ENCODE results near the gene INSL6.
A peak's percentile ranks its signal among the peaks of the same experiment; 100 is the strongest.
"Not testable (repeated sequence)": the region's sequence is repeated elsewhere in the genome, so short reads cannot be mapped to it uniquely, and the experiment has no call there.

INSL6 gene, protein sequence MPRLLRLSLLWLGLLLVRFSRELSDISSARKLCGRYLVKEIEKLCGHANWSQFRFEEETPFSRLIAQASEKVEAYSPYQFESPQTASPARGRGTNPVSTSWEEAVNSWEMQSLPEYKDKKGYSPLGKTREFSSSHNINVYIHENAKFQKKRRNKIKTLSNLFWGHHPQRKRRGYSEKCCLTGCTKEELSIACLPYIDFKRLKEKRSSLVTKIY

DNA sequence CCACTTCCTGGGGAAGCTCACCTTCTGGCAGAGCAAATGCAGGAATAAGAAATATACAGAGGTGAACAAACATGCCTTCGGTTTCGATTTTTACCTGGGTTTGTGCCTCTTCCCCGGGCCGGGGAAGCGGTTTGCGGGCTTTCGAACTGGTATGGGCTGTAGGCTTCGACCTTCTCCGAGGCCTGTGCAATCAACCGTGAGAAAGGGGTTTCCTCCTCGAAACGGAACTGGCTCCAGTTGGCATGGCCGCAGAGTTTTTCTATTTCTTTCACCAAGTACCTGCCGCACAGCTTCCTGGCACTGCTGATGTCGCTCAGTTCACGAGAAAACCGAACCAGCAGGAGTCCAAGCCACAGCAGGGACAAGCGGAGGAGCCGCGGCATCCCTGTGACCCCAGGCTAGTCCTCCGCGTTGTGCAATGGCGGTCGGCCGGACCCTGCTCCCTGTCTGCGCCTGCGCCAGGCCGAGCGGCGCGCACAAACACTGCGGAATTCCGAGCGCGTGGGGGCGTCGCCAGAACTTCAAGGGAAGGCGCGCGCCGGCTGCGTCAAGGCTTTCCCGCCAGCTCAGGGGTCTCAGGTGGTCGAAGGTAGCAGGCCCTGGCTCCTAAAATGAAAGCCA lies at the start of gene INSL6:
Gene INSL6, minus strand, starts transcription at position 420 of the 621 bp plus-strand sequence. Its CDS starts 37 bp downstream, at position 383.
- no peak for DNase-seq

DNA sequence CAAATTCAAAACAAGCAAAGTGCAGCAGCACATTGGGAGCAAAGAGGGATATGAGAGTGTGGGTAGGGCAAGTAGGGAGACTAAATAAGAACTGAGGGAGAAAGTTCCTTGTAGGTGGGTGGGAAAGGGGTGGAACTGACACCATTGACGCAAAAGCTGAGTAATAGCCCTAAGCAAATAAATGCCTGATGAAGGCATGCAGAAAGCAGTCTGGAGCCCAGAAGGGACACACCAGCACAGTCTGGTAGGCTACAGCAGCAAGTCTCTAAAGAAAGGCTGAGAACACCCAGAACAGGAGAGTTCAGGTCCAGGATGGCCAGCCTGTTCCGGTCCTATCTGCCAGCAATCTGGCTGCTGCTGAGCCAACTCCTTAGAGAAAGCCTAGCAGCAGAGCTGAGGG lies 45.8 kb upstream of the INSL6 start, which contains the start of gene INSL4:
Gene INSL4, plus strand, starts transcription at position 208 of the 400 bp plus-strand sequence. Its CDS starts 105 bp downstream, at position 313.
- DNase-seq: no peak

DNA sequence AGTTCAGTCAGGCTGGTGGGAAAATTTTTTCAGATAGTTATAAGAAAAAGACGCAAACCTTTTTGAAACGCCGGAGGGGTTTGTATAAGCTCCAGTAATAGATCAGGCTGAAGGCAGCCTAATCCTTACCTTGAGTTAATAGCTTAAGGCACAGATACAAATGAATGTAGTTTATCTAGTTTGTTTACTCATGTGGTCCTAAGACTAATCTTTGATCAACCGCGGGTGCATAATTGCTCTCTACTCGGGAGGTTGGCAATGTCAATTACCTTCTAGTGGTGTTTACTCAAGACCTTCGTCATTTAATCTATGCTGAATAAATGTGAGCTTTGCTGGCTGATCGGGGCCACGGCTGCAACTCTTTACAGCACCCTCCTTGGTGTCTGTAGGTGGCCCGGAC lies 45.1 kb upstream of the INSL6 start:
- no peak for DNase-seq

DNA sequence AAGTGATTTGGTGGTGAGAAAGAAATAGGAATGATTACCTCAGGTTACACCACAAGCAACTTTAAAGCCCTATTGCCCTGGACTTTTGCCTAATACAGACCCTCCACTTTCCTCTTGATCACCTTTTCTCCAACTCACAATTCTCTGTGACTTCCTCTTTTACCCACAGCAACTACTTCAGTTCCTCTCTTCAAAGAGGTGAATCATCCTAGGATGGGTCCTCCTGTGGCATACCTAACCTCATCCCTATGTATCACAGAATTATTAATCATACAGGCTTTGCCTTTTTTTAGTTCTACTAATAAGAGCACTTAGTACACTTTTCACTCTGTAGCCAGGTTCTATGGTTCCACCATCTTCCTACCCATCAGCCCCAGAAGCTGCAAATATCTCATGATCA lies 19.6 kb upstream of the INSL6 start:
- DNase-seq: no peak

DNA sequence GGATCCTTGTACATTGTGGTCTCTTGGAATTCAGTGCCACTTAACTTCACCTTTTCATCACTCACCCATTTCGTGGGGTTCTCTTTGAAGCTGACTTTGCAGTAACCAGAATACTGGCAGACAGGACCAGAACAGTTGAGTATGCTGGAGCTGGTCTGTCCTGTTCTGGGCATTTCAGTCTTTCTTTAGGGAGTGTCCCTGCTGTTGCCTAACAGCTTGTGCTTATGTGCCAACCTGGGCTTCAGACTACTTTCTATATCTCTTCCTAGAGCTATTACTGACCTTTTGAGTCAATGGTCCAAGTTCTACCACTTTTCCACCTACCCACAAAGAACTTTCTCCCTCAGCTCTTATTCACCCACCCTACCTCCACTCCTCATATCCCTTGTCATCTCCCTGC lies 10.0 kb upstream of the INSL6 start:
- no peak for DNase-seq

DNA sequence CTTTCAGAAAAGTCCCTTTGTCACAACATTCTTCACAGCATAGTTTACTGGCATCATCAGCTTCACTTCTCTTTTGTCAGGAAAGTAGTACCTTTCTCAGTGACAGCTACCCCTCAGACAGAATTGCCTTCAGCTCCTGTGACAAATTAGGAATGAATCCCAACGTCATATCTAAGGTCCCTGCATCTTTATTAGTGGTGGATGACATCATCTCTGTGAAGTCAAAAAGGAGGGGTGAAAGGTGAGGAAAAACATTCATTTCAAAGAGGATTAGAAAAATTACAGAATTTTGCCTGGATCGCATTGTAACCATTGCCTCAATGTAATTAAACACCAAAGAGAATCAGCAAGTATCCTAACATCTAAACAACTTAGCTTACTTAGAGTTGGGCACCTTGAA lies 7.9 kb upstream of the INSL6 start:
- no peak for DNase-seq

DNA sequence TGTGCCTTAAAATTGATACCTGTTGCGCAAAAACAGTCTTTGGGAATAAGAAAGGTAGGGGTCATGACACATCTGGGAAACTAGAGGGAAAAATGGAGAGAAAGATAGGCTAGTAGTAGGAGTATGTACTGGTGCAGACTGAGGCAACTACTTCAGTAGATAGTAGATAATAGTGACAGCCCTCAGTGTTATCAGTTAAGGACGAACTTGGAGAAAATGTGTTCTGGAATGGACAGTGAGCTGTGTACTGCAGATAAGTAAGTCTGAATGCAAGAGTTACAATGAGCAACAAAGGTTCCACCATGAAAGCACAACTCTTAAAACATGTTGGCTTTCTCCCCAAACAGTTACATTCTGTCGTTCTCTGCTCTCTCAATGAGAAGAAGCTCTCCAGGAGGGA lies 6.5 kb upstream of the INSL6 start:
- no peak for DNase-seq

DNA sequence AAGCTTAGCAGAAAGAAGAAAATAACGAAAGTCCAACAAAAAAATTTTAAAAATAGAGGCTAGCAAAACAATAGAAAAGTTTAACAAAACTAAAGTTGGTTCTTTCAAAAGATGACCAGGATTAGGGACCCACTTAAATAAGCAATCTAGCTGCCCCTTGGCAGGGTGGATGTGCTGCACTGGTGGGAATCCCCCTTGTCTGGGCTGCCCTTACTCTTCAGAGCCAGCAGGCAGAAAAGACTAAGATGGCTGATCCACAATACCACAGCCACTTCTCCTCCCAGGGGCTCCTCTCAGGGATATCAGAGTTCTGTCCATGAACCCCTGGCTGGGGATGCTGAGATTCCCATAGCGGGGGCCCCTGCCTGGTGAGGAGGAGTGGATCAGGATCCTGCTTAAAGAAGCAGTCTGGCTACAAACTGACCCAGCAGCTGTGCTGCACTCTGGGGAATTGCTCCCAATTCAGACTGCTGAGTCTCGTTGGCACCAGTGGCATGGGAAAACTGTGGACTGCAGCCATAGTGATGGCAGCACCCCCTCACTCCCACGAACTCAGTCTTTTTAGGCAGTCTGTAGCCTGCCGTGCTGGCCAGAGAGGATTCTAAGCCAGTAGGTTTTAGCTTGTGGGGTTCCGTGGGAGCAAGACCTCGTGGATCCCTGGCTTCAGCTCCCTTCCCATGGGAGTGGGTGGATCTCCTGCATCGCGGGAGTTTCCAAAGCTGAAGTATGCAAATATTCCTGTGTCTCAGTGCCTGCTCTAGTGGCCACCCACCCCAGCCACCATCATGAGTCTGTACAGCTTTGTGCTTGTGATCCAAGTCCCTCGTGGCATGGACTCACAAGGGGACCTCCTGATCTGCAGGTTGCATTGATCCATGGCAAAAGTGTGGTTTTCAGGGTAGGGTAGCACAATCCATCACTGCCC lies 2.9 kb upstream of the INSL6 start:
- DNase-seq: no peak

DNA sequence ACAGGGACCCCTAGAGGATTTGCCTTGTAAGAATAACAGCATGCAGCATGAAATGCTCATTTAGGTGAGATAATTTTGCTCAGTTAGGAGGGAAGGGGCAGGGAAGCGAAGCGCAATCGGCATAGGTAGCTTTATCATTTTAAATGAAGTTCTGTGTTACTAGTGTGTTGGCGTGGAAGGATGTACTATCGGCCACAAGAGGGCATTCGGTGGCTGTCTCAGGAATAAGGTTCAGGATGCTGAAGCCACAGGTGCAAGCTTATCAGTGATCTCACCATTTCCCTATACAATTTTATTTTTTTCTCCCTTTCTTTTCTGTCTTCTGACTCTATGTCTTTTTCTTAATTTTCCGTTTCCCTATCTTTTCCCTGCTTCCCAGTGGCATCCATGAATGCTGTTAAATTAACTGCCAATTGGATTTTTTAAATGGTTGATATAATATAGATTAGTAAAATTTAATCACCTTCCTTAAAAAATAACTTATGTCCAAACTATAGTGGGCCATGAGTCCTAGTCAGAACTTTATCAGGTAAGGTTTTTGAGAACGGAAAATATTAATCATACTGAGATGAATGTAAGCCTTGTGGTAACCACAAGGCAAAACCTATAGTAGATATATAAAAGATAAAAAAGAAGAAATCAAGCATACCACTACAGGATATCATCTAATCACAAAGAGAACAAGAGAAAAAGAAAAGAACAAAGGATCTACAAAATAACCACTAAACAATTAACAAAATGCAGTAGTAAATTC lies 1.2 kb upstream of the INSL6 start:
- DNase-seq: peak; percentile 19 to 30

DNA sequence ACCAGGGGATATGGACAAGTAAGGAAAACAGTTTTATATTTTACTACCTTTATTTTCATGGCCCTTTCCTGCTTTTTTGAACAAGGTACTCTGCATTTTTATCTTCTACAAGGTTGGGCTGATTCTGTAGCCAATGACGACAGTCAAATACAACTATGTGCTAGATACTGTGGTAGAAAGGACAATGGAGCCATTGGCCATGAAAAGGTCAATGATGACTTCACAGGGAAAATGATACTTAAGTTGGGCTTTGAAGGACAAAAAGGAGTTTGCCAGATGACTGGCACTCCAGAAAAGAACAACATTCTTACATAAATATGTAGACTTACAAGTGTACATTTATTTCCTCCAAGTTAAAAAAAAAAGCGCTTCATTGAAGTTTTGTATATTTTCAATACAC lies 663 bp downstream of the INSL6 start:
- DNase-seq: no peak

DNA sequence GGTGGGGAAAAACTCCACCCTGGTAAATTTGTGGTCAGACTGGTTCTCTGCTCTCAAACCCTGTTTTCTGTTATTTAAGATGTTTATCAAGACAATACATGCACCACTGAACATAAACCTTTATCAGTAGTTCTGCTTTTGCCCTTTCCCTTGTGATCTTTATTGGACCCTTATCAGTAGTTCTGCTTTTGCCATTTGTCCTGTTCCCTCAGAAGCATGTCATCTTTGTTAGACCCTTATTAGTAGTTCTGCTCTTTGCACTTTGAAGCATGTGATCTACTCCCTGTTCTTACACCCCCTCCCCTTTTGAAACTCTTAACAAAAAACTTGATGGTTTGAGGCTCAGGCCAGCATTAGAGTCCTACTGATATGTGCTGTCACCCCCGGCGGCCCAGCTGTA lies 4.8 kb downstream of the INSL6 start:
- not testable (repeated sequence) for DNase-seq

DNA sequence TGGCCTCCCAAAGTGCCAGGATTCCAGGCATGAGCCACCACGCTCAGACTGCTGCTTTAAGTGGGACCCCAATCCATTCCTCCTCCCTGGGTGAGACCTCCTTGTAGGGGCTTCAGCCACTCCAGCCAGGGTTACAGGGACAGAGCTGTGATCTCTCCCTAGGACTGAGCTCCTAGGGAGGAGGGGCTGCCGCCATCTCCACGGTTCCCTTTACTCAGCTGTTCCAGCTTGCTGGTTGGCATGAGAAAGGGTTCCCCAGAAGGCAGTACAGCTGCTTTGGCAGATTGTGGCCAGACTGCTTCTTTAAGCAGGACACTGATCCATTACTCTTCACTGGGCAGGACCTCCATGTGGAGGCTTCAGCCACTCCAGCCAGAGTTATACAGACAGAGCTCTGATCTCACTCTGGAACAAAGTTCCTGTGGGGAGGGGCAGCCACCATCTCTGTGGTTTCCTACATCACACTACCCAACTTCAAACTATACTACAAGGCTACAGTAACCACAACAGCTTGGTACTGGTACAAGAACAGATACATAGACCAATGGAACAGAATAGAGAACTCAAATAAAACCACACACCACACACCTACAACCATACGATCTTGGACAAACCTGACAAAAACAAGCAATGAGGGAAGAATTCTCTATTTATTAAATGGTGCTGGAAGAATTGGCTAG lies 7.2 kb downstream of the INSL6 start:
- DNase-seq: no peak

DNA sequence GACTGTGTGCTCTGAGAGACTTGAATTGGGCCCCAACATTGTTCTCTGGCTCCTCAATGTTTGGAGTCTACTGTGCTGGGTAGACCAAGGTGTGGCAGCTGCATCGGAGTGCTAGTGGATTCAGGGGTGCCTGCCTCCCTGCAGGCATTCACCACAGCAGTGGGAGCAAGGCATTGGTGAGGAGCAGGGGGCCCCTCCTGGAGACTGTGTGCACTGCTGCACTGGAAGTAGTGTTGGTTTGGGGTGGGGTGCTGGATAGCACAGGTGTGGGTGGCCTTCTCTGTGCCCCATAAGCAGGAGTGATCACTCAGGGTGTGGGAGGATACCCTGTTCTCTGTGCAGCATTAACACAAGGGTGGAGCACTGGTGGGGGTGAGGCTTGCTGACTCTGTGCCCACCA lies 39.2 kb downstream of the INSL6 start:
- DNase-seq: no peak

DNA sequence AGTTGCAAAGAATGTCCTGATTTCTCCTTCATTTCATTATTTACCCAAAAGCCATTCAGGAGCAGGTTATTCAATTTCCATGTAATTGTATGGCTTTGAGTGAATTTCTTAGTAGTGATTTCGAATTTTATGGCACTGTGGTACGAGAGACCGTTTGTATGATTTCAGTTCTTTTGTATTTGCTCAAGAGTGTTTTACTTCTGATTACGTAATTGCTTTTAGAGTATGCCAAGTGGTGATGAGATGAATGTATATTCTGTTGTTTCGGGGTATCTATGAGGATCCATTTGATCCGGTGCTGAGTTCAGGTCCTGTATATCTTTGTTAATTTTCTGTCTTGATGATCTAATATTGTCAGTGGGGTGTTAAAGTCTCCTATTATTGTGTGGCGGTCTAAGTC lies 41.2 kb downstream of the INSL6 start:
- DNase-seq: no peak

DNA sequence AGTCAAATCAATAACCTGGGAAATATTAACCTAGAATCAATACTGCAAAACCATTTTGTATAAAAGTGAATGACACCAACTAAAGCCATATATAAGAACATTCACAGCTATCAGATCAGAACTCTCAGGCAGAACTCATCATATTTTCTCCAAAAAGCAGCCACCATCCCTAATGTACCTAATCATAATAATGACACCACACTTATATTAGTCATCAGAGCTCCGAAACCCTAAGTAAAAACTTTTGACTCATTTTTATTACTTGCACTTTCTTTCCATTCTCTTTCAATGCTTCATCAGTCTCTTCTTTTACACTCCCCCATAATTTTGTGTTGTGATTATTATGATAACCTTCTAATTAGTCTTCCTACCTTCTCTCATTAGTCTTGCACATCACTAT lies 45.3 kb downstream of the INSL6 start:
- no peak for DNase-seq

DNA sequence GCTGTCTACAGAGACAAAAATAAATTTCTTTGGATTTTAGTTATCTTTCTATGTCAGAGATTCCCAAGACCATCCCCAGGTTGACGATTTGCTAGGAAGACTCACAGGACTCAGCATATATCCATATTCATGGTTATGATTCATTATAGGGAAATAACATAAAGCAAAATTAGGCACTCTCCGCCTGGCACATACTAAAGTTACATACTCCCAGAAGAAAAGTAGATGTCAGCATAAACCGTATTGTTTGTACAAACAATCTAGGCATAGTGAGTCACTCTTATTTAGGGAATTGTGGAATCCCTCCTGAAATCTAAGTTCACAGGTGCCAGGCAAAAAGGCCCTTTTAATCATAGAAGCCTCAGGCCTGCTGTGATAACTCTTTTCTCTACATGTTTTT lies 62.9 kb downstream of the INSL6 start:
- DNase-seq: no peak

DNA sequence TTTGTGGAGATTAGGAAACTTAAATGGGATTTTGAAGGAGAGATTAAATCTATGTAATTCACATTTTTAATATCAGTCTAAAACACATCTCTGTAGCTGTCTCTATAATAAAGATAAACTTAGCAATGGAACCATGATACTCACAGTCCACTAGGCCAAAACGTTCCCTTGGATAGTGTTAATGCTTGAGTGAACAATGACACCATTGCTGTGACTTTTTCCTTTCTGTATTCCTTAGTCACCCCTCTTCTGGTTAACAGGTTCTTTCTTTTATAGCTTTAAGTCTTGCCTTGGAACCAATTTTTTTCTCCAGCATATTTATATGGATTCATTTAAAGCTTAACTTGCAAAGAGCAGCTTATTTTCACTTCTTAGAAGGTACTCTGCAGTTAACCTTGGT lies 63.3 kb downstream of the INSL6 start:
- no peak for DNase-seq

DNA sequence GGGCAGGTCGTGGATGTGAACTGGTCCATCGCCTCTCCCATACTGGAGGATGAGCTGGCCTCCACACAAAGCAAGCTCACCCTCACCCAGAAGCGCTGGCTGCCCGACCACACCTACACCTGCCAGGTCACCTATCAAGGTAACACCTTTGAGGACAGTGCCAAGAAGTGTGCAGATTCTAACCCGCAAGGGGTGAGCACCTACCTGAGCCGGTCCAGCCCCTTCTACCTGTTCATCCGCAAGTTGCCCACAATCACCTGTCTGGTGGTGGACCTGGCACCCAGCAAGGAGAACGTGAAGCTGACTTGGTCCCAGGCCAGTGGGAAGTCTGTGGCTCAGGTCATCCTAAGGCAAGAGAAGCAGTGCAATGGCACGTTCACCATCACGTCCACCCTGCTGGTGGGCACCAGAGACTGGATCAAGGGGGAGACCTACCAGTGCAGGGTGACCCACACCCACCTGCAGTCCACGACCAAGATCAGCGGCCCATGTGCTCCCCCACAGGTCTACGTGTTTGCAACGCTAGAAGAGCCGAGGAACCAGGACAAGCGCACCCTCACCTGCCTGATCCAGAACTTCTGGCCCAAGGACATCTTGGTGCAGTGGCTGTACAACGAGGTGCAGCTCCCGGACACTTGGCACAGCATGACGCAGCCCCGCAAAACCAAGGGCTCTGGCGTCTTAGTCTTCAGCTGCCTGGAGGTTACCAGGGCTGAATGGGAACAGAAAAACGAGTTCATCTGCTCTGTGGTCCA lies 71.3 kb downstream of the INSL6 start:
- DNase-seq: no peak
